Muscle layer of colon (tissue), 2 donors: Measurements from ENCODE around the gene UNC5C.

Experiments used
- H3K27ac ChIP-seq: one replicate; pipeline ENCODE4 v1.7.0; 2013; ENCODE audit warnings: low read depth, mild to moderate bottlenecking, low read length, moderate library complexity
- H3K27me3 ChIP-seq, 2 donors: one replicate each; pipeline ENCODE4 v1.7.0; 2013; ENCODE audit warnings: low read length in 2 of 2, mild to moderate bottlenecking in 2 of 2; ENCODE audit not compliant: insufficient read depth in 2 of 2, control insufficient read depth in 1 of 2
- H3K36me3 ChIP-seq: one replicate; pipeline ENCODE4 v1.7.0; 2013; ENCODE audit warnings: mild to moderate bottlenecking, low read length; ENCODE audit not compliant: insufficient read depth
- H3K4me1 ChIP-seq: one replicate; pipeline ENCODE4 v1.7.0; 2013; ENCODE audit warnings: mild to moderate bottlenecking, low read length; ENCODE audit not compliant: insufficient read depth
- H3K4me3 ChIP-seq, 2 donors: one replicate each; pipeline ENCODE4 v1.7.0; 2013; ENCODE audit warnings: low read length in 2 of 2, low read depth in 1 of 2, mild to moderate bottlenecking in 1 of 2, moderate library complexity in 1 of 2
- H3K9ac ChIP-seq: one replicate; pipeline ENCODE4 v1.7.0; 2013; ENCODE audit warnings: low read length
- H3K9me3 ChIP-seq: one replicate; pipeline ENCODE4 v1.7.0; 2013; ENCODE audit warnings: mild to moderate bottlenecking, low read length
- donor health status: abdominal sarcoma.
- donor health status: Adenocarcinoma of cecum.

The UNC5C gene

GRCh38 chr4:95124906-95125504, 423.8 kb downstream of the UNC5C start:
- Histone ChIP-seq H3K4me1 (no peaks in the 10 kb centered on the region), H3K9ac (no peak overlapping the region), H3K27me3 (no peaks in the 10 kb centered on the region), H3K36me3 (no peaks in the 10 kb centered on the region), H3K4me3 (no peak overlapping the region), H3K9me3 (no peaks in the 10 kb centered on the region), H3K27ac (no peak overlapping the region)

DNA sequence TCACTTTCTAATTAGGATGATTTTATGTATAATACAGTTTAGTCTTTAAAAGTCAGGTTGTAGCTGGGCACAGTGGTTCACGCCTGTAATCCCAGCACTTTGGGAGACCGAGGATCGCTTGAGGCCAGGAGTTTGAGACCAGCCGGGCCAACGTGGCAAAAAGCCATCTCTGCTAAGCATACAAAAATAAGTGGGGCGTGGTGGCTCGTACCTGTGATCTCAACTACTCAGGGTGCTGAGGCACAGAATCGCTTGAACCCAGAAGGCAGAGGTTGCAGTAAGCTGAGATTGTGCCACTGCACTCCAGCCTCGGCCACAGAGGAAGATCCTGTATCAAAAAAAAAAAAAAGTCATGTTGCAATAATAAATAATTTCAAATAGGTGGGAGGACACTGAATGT, 426.8 kb downstream of the UNC5C start:
- no peak overlapping the region for H3K9ac ChIP-seq
- H3K9me3 ChIP-seq = no peaks in the 10 kb centered on the region
- H3K4me3 ChIP-seq = no peak overlapping the region
- no peaks in the 10 kb centered on the region for H3K36me3 ChIP-seq
- no peak overlapping the region for H3K27ac ChIP-seq
- no peaks in the 10 kb centered on the region for H3K4me1 ChIP-seq
- H3K27me3 ChIP-seq = no peaks in the 10 kb centered on the region

- no peaks in the 10 kb centered on the region for H3K4me1 ChIP-seq
- H3K9ac ChIP-seq = no peak overlapping the region
- no peak overlapping the region for H3K27ac ChIP-seq
- no peak overlapping the region for H3K4me3 ChIP-seq
- H3K27me3 ChIP-seq = no peaks in the 10 kb centered on the region
- H3K9me3 ChIP-seq = no peaks in the 10 kb centered on the region
- H3K36me3 ChIP-seq = no peaks in the 10 kb centered on the region
These were observed 428.3 kb downstream of the UNC5C start for GRCh38 chr4:95120456-95120855.

DNA sequence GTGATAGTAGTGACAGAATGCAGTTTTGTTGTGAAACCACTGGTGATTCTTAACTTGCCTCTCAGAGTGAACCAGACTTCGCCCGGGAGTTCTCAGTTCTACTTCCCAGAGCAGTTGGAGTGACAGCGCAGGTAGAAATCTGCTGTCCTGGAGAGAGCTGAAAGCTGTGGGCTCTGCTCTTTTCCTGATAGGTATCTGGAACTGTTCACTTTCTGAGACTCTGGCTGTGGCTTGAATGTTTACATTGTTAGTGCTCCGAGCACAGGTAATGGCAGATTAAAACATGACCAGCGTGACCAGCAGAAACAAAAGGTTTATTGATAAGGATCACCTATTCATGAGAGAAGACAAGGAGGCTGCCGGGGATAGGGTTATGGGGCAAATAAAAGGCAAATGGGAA, 430.3 kb downstream of the UNC5C start:
- Histone ChIP-seq H3K27me3 (no peaks in the 10 kb centered on the region), H3K27ac (no peak overlapping the region), H3K9me3 (no peaks in the 10 kb centered on the region), H3K4me3 (no peak overlapping the region), H3K9ac (no peak overlapping the region), H3K36me3 (no peaks in the 10 kb centered on the region), H3K4me1 (no peaks in the 10 kb centered on the region)

GRCh38 chr4:95114521-95114920, 434.3 kb downstream of the UNC5C start:
- Histone ChIP-seq H3K27me3 (no peaks in the 10 kb centered on the region), H3K4me3 (no peak overlapping the region), H3K27ac (no peak overlapping the region), H3K9ac (no peak overlapping the region), H3K9me3 (no peaks in the 10 kb centered on the region), H3K4me1 (no peaks in the 10 kb centered on the region), H3K36me3 (no peaks in the 10 kb centered on the region)
